ENCODE results near the gene ANO5. TPM values are rescaled to one million over a fixed set of nuclear protein-coding genes. Genes with fewer than 3 reads are reported as not detected.

The ANO5 gene
- total RNA-seq, 4 donors from 2014 or later = 3.3 to 12.6 (median 6.5) TPM

DNA sequence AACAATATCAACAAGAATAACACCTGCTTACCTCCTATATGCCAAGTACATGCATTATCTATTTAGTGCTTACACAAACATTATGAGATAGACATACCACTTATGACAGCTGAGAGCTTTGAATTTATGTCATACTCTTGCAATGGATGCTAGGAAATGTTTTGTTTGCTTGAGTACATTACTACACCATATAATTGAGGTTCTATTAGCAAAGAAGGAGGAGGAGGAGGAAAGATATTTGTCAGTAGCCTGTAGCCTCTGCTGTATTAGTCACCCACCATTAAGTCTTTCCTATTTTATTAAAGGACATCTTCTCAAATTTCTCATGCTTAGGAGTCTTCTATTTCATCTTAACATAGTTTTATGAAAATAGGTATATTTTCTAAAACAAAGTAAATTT is 6.4 kb downstream of the ANO5 start:
- no peaks in the 10 kb centered on the region for H3K36me3 ChIP-seq
- no peak overlapping the region for H3K27ac ChIP-seq
- H3K4me1 ChIP-seq = no peaks in the 10 kb centered on the region
- no peak for DNase-seq
- H3K27me3 ChIP-seq = no peaks in the 10 kb centered on the region
- no peaks in the 10 kb centered on the region for H3K9me3 ChIP-seq
- TF ChIP-seq CTCF (IDR thresholded peaks at IDR 0.05) (no peak), POLR2A (IDR thresholded peaks at IDR 0.05) (no peak)
- H3K4me3 ChIP-seq = no peak overlapping the region

- Histone ChIP-seq H3K9me3 (no peaks in the 10 kb centered on the region), H3K27me3 (no peaks in the 10 kb centered on the region), H3K27ac (no peak overlapping the region), H3K4me3 (no peak overlapping the region), H3K4me1 (no peaks in the 10 kb centered on the region), H3K36me3 (no peaks in the 10 kb centered on the region)
- TF ChIP-seq POLR2A (IDR thresholded peaks at IDR 0.05) (no peak), CTCF (IDR thresholded peaks at IDR 0.05) (no peak)
- DNase-seq = no peak
Observed at GRCh38 chr11:22203281-22203680, 10.4 kb downstream of the ANO5 start.

- no peak for DNase-seq
- Histone ChIP-seq H3K27me3 (no peaks in the 10 kb centered on the region), H3K4me3 (no peak overlapping the region), H3K27ac (no peak overlapping the region), H3K9me3 (no peaks in the 10 kb centered on the region), H3K4me1 (no peaks in the 10 kb centered on the region), H3K36me3 (no peaks in the 10 kb centered on the region)
- TF ChIP-seq POLR2A (IDR thresholded peaks at IDR 0.05) (no peak), CTCF (IDR thresholded peaks at IDR 0.05) (no peak)
Observed at GRCh38 chr11:22207162-22207561, 14.3 kb downstream of the ANO5 start.

- Histone ChIP-seq H3K9me3 (no peaks in the 10 kb centered on the region), H3K36me3 (no peaks in the 10 kb centered on the region), H3K4me1 (no peaks in the 10 kb centered on the region), H3K27me3 (no peaks in the 10 kb centered on the region), H3K4me3 (no peak overlapping the region), H3K27ac (no peak overlapping the region)
- DNase-seq = no peak
- no peak for TF ChIP-seq POLR2A (IDR thresholded peaks at IDR 0.05)
- no peak for TF ChIP-seq CTCF (IDR thresholded peaks at IDR 0.05)
Observed at GRCh38 chr11:22208151-22208858, 15.4 kb downstream of the ANO5 start.

DNA sequence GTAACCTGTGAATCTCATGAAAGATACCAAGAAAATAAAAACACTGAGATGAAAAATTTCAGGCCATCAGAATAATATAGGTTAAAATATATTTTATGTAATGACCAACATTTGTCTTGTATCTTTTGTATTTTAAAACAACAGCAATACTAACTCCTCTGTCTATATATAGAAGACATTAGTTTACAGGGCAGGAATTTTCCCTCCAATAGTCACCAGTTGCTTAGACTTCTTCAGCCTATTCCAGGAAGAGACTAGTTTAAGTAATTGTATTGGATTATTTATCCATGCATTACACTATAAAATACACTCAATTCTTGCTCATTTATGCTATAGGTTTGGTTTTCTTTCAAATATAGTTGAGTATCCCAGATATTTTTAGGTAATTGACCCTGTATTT is 24.1 kb downstream of the ANO5 start:
- no peaks in the 10 kb centered on the region for H3K36me3 ChIP-seq
- no peaks in the 10 kb centered on the region for H3K4me1 ChIP-seq
- no peak overlapping the region for H3K27ac ChIP-seq
- H3K9me3 ChIP-seq = no peaks in the 10 kb centered on the region
- DNase-seq = no peak
- no peak overlapping the region for H3K4me3 ChIP-seq
- TF ChIP-seq CTCF (IDR thresholded peaks at IDR 0.05) (no peak), POLR2A (IDR thresholded peaks at IDR 0.05) (no peak)
- no peaks in the 10 kb centered on the region for H3K27me3 ChIP-seq

DNA sequence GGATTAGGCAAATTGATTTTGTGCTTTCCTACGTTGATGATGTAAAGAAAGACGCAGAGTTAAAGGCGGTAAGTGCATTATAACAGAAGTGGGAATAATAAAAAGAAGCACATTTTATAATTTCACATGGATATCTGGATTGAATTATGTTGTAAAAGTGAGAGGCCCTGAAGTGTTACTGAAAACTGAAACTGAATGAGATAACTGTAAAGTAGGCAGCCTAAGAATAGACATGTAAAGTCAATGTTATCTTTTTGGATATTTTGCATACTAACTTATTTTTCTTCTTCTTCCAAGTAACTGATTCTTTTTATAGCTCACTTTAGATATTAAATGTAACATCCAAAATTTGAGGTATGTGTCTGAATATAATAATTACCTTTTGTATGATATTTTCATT is 28.3 kb downstream of the ANO5 start:
- H3K9me3 ChIP-seq = no peaks in the 10 kb centered on the region
- no peak for DNase-seq
- H3K4me3 ChIP-seq = no peak overlapping the region
- H3K27me3 ChIP-seq = no peaks in the 10 kb centered on the region
- H3K27ac ChIP-seq = no peak overlapping the region
- no peaks in the 10 kb centered on the region for H3K36me3 ChIP-seq
- TF ChIP-seq CTCF (IDR thresholded peaks at IDR 0.05) (no peak), POLR2A (IDR thresholded peaks at IDR 0.05) (no peak)
- H3K4me1 ChIP-seq = no peaks in the 10 kb centered on the region
